Heart left ventricle (tissue), 16 donors: Measurements from ENCODE around the gene BTBD8. TPM values are rescaled to one million over a fixed set of nuclear protein-coding genes. Genes with fewer than 3 reads are reported as not detected.

Experiments used
- ATAC-seq, 4 donors: fragments of 200-7000 bp; cut with Tn5 transposase; one replicate each; pipeline ENCODE4 v1.9.1; 2020 to 2022; ENCODE audit warnings: moderate library complexity in 4 of 4, mild to moderate bottlenecking in 3 of 4, moderate number of reproducible peaks in 1 of 4
- DNase-seq, 5 donors: peaks; one replicate each; pipeline ENCODE4 v3.0.0-alpha.2; 2020
- H3K27ac ChIP-seq, 12 donors: fragments of 200-600 bp; sonication (generic) in 4 of 12; one replicate each; pipeline versions ENCODE4 v1.5.0 to v1.8.0; 2016 to 2022; ENCODE audit warnings: mild to moderate bottlenecking in 2 of 12
- H3K27me3 ChIP-seq, 9 donors: fragments of 200-600 bp; sonication (generic) in 2 of 9; one replicate each; pipeline versions ENCODE4 v1.5.1 to v1.8.0; 2016 to 2022; ENCODE audit warnings: mild to moderate bottlenecking in 3 of 9
- H3K36me3 ChIP-seq, 9 donors: fragments of 200-600 bp; sonication (generic) in 2 of 9; one replicate each; pipeline versions ENCODE4 v1.5.0 to v1.8.0; 2018 to 2022; ENCODE audit warnings: mild to moderate bottlenecking in 2 of 9
- H3K4me1 ChIP-seq, 12 donors: fragments of 200-600 bp; sonication (generic) in 4 of 12; one replicate each; pipeline versions ENCODE4 v1.5.0 to v1.8.0; 2016 to 2022; ENCODE audit warnings: mild to moderate bottlenecking in 3 of 12
- H3K4me3 ChIP-seq, 12 donors: fragments of 200-600 bp; sonication (generic) in 4 of 12; one replicate each; pipeline versions ENCODE4 v1.5.0 to v1.8.0; 2017 to 2022; ENCODE audit warnings: mild to moderate bottlenecking in 9 of 12, moderate library complexity in 4 of 12
- H3K9me3 ChIP-seq, 12 donors: fragments of 200-600 bp; sonication (generic) in 4 of 12; one replicate each; pipeline versions ENCODE4 v1.5.0 to v1.8.0; 2016 to 2022; ENCODE audit warnings: mild to moderate bottlenecking in 1 of 12
- POLR2A ChIP-seq, 2 donors: fragments of 450-650 bp; IDR thresholded peaks; one replicate each; pipeline ENCODE4 v1.6.1; 2017; ENCODE audit warnings: antibody characterized with exemption in 2 of 2, mild to moderate bottlenecking in 2 of 2, moderate library complexity in 2 of 2
- WGBS, 4 donors: extraction: QIAGEN DNeasy Blood & Tissue Kit in 2 of 4; methylation state at CpG; one replicate each; pipeline versions ENCODE4 v1.1.5 to v1.1.7; 2013 to 2018; 5-methylcytosine and 5-hydroxymethylcytosine counted together
- intact Hi-C, 10 donors: fragments of 100-400 bp; cut with DNase I; formaldehyde crosslinking; loops; one replicate each; pipeline versions ENCODE4 v1.11.1 to v1.14.2; 2022
- polyA plus RNA-seq, 2 donors: library from polyadenylated mRNA; stranded (reverse); fragments of 200-250 nt; gene quantifications; one replicate each; pipeline ENCODE4 v1.2.3, GENCODE V29; 2013
- total RNA-seq, 9 donors: library from RNA; depleted of rRNA in 2 of 9; stranded (reverse); fragments of >200 nt in 2 of 9; fragmentation: NEBNext Ultra II Directional in 3 of 9; extraction: Animal tissue kit (Norgen Biotek cat#: 25700) in 3 of 9; gene quantifications; one replicate each; pipeline versions ENCODE4 v1.1.0 to v1.2.4, GENCODE V29; 2016 to 2023
- TF ChIP-seq, protein P1 (sequence below), 12 donors: fragments of 200-600 bp; sonication (generic) in 4 of 12; IDR thresholded peaks; one replicate each; pipeline versions ENCODE4 v1.5.0 to v1.8.0; 2018 to 2022; ENCODE audit warnings: antibody characterized with exemption in 12 of 12, mild to moderate bottlenecking in 5 of 12
- donor health status: ischemic (EF 13 %, LVEDD 7.1; RV severe dilation, severe dysfunction).
- donor health status: healthy with polysubstance abuse.
- donor health status: DM: no; HTN: yes; CAD: no.
- donor health status: DM: no; HTN: no; CAD: no.
- donor health status: ischemic (EF 25% LVEDD 6.9; RV normal size, moderate dysfunction).
- donor health status: ischemic (EF 25% LVEDD 5.7; RV mildly dilated, moderate dysfunction).
- donor health status: healthy.
- donor health status: DM: yes; HTN: yes; CAD: no.
- donor health status: ischemic (EF 35%, LVEDD 5.7; RV mildly dilated, moderate dysfunction).
- donor health status: nonischemic (EF 11% LVEDD 7.7; RV severe dilation, severe dysfunction).
- donor health status: DM: yes; HTN: yes; CAD: no.
- donor health status: PGD.
- donor health status: ischemic (EF 29% LVEDD 5.4; RV normal size, mild dysfunction).
- donor health status: nonischemic (EF 23%, LVEDD 6.1; RV moderate dilation, normal function).

Gene BTBD8
- total and polyA plus RNA-seq, 11 donors = 0.67 to 7.7 (median 3.6) TPM

DNA sequence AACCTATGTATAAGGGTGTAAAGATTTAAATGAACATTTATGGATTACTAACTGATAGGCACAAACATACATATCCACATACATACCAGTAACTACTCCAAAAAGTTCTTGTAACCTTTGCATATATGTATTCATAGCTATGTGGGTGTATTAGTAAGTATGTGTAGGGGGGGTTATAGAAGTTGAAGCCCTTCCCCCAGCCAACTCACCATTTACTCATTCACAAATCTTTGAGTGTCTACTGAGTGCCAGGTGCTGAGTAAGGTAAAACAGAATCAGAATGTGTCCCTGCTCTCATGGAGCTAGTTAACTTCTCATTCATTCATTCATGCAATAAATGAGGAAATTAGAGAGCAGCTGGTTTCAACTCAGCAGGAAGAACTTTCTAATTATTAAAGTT is 138.9 kb downstream of the BTBD8 start:
- ATAC-seq (no peak), DNase-seq (no peak)
- no peaks in the 10 kb centered on the region for H3K27me3 ChIP-seq

DNA sequence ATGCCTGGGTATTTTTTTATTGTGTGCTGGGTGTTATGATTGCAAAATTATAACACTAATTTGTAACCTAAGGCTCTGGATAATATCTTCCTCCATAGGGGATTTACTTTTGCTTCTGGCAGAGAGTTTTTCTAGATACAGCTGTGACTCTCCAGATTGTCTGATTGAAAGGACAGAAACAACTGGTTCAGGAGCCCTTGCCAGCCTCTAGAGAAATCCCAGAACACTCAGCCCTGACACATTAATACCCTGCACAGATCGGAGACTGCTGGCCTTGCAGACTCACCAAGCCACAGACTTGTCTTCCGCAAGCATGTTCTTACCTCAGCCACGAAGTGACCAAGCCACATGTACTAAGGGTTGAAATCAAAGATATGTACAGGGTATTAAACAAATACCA is 148.3 kb downstream of the BTBD8 start:
- Histone ChIP-seq H3K27ac (no peak overlapping the region), H3K4me3 (no peak overlapping the region), H3K36me3 (no peaks in the 10 kb centered on the region), H3K9me3 (no peaks in the 10 kb centered on the region), H3K4me1 (no peaks in the 10 kb centered on the region), H3K27me3 (no peaks in the 10 kb centered on the region)
- TF ChIP-seq POLR2A (IDR thresholded peaks at IDR 0.05) = no peak
- TF ChIP-seq, protein P1, sequence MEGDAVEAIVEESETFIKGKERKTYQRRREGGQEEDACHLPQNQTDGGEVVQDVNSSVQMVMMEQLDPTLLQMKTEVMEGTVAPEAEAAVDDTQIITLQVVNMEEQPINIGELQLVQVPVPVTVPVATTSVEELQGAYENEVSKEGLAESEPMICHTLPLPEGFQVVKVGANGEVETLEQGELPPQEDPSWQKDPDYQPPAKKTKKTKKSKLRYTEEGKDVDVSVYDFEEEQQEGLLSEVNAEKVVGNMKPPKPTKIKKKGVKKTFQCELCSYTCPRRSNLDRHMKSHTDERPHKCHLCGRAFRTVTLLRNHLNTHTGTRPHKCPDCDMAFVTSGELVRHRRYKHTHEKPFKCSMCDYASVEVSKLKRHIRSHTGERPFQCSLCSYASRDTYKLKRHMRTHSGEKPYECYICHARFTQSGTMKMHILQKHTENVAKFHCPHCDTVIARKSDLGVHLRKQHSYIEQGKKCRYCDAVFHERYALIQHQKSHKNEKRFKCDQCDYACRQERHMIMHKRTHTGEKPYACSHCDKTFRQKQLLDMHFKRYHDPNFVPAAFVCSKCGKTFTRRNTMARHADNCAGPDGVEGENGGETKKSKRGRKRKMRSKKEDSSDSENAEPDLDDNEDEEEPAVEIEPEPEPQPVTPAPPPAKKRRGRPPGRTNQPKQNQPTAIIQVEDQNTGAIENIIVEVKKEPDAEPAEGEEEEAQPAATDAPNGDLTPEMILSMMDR (IDR thresholded peaks at IDR 0.05) = no peak
- 58 to 67% (median 64%) methylated on average over 3 of the region's 3 CpGs for WGBS, 4 donors
- ATAC-seq (no peak), DNase-seq (no peak)
- intact Hi-C loops = no loop called here

More for the DNA sequence above, 138.9 kb downstream of the BTBD8 start:
- TF ChIP-seq, protein P1 (IDR thresholded peaks at IDR 0.05) = no peak
- no peaks in the 10 kb centered on the region for H3K9me3 ChIP-seq
- H3K36me3 ChIP-seq = no peaks in the 10 kb centered on the region
- no peak overlapping the region for H3K27ac ChIP-seq
- H3K4me1 ChIP-seq = no peaks in the 10 kb centered on the region
- H3K4me3 ChIP-seq = no peak overlapping the region
- intact Hi-C loops = no loop called here

DNA sequence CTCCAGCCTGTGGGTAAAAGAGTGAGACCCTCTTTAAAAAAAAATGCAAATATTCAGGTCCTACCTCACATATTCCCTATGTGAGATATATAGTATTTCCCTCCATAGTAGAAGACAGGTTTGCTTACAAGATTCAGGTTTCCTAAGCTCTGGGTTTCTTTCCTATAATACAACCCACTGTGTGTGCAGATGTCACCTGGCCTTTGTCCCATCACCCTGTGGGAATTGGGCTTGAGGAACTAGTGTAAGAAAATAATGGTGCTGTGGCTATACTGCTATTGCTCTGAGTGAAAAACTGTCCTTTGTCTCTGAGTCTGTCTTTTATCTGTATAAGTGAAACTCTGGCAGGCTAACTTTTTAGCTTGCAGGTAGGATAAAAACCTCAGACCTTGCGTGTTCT is 150.6 kb downstream of the BTBD8 start:
- DNase-seq (no peak), ATAC-seq (no peak)
- Histone ChIP-seq H3K36me3 (no peaks in the 10 kb centered on the region), H3K27me3 (no peaks in the 10 kb centered on the region), H3K27ac (no peak overlapping the region), H3K9me3 (no peaks in the 10 kb centered on the region), H3K4me3 (no peak overlapping the region), H3K4me1 (no peaks in the 10 kb centered on the region)
- intact Hi-C loops = no loop called here
- 84 to 92% (median 90%) methylated on average over 1 of the region's 1 CpG for WGBS, 4 donors
- TF ChIP-seq, protein P1 (IDR thresholded peaks at IDR 0.05) = no peak
- no peak for TF ChIP-seq POLR2A (IDR thresholded peaks at IDR 0.05)

Other genes starting within 250 kb of the BTBD8 start
- gene TGFBR3, start 194.2 kb upstream of the BTBD8 start, total RNA-seq = 10 to 100 TPM; 10.3 to 51.8 (median 28.1) TPM
- 10 to 100 TPM in 1 of 2 donors, 1 to 10 TPM in 1; 6.9 to 10.3 TPM for gene TGFBR3, start 194.2 kb upstream of the BTBD8 start, polyA plus RNA-seq
- gene BRDT, start 130.9 kb upstream of the BTBD8 start, total RNA-seq = not detected
- gene BRDT, start 130.9 kb upstream of the BTBD8 start, polyA plus RNA-seq = not detected
- under 1 TPM in 2 of 9 donors, not detected in 7; 0.37 to 0.80 TPM for gene EPHX4, start 50.4 kb upstream of the BTBD8 start, total RNA-seq
- under 1 TPM in 1 of 2 donors, not detected in 1; 0.06 TPM for gene EPHX4, start 50.4 kb upstream of the BTBD8 start, polyA plus RNA-seq
- gene SETSIP, start 4.9 kb upstream of the BTBD8 start, total RNA-seq = not detected
- not detected for gene SETSIP, start 4.9 kb upstream of the BTBD8 start, polyA plus RNA-seq
- gene C1orf146, start 137.6 kb downstream of the BTBD8 start, total RNA-seq = not detected
- not detected for gene C1orf146, start 137.6 kb downstream of the BTBD8 start, polyA plus RNA-seq
- 1 to 10 TPM; 3.0 to 7.2 (median 5.6) TPM for gene GLMN, start 218.6 kb downstream of the BTBD8 start, total RNA-seq
- gene GLMN, start 218.6 kb downstream of the BTBD8 start, polyA plus RNA-seq = 10 to 100 TPM in 1 of 2 donors, 1 to 10 TPM in 1; 5.8 to 11.0 TPM
- gene RPAP2, start 218.7 kb downstream of the BTBD8 start, total RNA-seq = 10 to 100 TPM in 7 of 9 donors, 1 to 10 TPM in 2; 6.7 to 27.7 (median 23.3) TPM
- 10 to 100 TPM in 1 of 2 donors, 1 to 10 TPM in 1; 7.3 to 12.0 TPM for gene RPAP2, start 218.7 kb downstream of the BTBD8 start, polyA plus RNA-seq